HG03575 (cell line): ENCODE data around the gene SMNDC1.
"Not testable (repeated sequence)": the region's sequence is repeated elsewhere in the genome, so short reads cannot be mapped to it uniquely, and the experiment has no call there.

Experiments
- ATAC-seq: cut with Tn5 transposase; IDR thresholded peaks from one replicate; pipeline ENCODE4 v1.9.1; 2021; ENCODE audit not compliant: unreplicated experiment, insufficient number of reproducible peaks, low FRiP score; ENCODE audit errors: extremely low read depth

SMNDC1 gene

DNA sequence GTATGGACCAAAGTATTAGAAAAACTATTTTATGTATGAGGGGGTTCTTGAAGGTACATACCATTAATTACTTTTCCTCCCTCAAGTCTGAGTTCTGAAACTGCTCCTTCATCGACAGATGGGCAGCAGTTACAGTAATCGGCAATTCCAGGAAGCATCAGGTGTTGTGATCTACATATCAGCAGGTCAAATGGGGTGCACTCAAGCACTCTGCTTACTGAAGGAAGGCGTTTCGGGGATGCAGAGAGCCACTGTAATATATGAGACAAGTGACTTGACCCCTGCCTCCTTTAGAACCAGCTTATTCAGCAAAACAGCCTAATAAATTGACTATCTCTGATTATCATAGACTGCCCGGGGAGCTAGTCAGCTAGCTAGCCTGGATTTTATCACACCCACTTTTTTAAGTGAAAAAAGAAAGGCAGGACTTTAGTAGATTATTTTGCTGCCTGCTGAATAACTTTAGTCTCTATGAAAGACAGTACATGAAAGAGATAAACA is 4.2 kb downstream of the SMNDC1 start:
- no peak for ATAC-seq

DNA sequence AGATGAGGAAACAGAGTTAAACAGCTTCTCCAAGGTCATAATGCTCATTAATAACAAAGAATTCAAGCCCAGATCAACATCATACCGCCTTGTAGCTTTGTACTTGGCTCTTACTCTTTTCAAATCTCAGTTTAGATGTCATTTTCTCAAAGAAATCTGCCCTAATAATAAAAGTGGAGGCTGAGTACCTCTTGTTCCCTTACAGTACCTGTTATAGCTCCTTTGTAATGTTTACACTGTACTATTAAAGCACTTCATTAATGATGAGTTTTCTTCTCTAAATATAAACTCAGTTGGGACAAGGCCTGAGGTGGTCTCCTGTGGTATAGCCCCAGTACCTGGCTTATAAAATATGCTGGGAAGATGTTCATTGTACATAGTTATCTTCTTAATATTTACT is 7.8 kb downstream of the SMNDC1 start:
- no peak for ATAC-seq

- ATAC-seq: no peak
Observed at GRCh38 chr10:110286841-110287240, 17.9 kb downstream of the SMNDC1 start.

- no peak for ATAC-seq
Observed at GRCh38 chr10:110285501-110285900, 19.2 kb downstream of the SMNDC1 start.

DNA sequence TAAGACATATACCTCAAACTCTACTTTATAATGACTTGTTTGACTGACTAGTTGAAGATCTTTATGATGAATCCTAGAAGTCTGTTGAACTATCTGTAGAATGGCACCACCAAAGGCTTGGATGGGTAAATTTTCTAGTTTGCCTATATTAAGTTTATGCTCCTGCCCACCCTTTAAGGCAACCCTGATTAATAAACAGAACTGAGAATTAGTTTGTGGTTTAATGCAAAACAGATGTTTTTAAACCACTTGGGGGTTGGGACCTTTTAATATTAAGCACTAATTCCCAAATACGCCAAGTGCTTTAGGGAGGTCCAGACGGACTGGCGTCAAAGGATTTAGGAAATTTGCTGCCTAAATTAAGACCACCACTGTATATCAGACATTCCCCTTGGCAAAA is 20.5 kb downstream of the SMNDC1 start:
- ATAC-seq: no peak

- ATAC-seq: no peak
Observed at GRCh38 chr10:110279407-110279986, 25.2 kb downstream of the SMNDC1 start.

GRCh38 chr10:110278562-110279406 is 25.9 kb downstream of the SMNDC1 start:
- no peak for ATAC-seq

DNA sequence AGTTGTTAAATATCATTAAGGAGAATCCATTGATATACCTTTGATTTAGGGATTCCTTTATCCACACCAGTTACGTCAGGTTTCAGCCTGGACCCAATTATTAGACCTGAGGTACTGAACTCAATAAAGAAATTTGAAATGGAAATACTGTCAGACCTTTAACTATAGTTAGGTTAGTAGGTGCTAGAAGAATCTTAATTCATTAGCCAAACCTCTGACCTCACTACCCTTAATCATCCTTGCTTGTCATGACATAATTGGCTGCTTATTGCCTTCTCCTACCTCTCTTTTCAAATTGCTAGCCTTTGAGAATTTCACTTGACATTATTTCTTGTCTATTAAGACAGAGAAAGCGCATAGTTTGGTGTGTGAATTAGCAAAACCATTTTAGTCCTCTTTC is 27.1 kb downstream of the SMNDC1 start:
- no peak for ATAC-seq

DNA sequence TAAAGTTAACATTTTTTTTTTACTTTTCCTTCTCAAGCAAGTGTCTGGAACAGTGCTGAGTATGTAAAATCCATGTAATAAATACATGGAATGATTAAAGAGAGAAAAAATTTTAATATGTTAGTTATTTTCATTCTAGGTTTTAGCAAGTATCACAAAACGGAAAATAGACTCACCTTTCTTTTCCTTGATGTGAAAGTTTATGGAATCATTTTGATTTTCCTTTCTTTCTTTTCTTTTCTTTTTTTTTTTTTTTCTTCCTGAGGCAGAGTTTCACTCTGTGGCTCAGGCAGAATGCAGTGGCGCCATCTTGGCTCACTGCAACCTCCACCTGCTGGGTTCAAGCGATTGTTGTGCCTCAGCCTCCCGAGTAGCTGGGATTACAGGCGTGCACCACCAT is 28.1 kb downstream of the SMNDC1 start:
- ATAC-seq: no peak

- no peak for ATAC-seq
Observed at GRCh38 chr10:110275128-110275729, 29.5 kb downstream of the SMNDC1 start.

DNA sequence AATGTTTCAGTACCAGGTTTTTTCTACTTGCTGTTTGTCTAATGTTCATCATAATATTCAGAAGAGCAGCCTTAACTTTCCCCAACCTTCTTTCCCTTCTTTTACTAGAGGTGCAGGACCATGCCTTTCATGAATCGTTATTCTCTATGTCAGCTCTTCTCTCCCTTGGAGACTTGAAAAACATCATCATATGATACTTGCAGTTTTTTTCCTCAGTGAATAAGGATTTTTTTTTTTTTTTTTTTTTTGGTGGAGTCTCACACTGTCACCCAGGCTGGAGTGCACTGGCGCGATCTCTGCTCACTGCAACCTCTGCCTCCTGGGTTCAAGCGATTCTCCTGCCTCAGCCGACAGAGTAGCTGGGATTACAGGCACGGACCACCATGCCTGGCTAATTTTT is 30.1 kb downstream of the SMNDC1 start:
- ATAC-seq: no peak

- no peak for ATAC-seq
Observed at GRCh38 chr10:110274072-110274627, 30.6 kb downstream of the SMNDC1 start.

- ATAC-seq: no peak
Observed at GRCh38 chr10:110273474-110273873, 31.2 kb downstream of the SMNDC1 start.

GRCh38 chr10:110272995-110273394 is 31.7 kb downstream of the SMNDC1 start:
- ATAC-seq: not testable (repeated sequence)

DNA sequence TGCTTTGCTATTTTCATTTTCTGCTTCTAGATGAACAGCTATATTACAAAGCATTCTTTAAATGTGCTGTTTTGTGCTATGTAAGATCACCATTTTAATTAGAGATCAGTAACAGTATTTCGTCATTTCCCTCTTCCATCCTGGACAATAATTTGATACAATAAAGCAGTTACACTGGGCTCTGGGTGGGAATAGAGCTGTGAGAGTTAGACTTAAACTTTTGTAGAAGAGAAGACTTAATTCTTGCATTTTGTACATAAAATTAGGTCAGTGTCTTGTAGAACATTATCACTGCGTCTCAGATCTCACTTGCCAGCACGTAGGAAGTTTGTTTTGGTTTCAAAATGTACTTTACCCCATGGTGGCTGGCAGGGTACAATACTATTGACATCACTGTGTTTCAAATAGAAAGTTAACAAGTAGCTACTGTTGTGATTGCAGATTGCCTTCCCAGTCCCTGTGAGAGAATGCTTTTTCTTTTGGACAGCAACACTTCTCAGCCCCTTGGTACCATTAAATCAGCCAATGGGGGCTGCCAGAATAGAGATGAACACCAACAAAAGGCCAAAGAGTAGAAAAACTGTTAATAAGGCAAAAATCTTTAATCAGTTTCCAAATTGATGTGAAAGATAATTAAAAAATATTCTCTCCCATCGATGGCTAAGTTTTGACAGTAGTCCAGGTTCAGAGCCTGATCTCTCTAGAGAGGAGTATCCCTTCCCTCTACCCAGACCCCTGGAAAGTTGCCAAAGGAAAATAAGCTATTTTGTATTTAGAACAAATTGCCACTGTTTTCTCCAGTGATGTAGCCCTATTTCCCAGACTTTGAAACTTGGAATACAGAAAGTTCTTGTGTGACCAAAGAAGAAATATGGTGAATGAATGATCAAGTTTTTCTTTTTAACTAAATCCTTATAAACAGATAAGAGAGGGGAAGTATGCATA is 35.1 kb downstream of the SMNDC1 start:
- ATAC-seq: peak; percentile 41

DNA sequence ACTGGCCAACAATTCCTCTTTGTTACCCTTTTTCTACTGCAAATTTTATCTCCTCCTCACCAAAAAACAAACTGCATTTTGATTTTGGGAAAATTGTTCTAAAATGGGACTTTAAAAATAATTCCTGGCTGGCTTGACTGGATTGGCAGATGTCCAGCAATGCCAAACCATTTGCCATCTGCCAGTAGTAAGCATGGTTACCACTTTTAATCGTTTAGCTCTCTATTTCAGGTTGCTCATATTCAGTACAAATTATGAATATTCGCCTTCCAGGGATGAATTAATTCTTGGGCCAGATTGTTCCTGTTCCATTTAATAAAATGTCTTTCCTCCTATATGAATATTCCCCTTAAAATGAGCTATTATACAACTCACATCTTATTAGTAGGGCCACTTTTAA is 35.7 kb downstream of the SMNDC1 start:
- no peak for ATAC-seq

DNA sequence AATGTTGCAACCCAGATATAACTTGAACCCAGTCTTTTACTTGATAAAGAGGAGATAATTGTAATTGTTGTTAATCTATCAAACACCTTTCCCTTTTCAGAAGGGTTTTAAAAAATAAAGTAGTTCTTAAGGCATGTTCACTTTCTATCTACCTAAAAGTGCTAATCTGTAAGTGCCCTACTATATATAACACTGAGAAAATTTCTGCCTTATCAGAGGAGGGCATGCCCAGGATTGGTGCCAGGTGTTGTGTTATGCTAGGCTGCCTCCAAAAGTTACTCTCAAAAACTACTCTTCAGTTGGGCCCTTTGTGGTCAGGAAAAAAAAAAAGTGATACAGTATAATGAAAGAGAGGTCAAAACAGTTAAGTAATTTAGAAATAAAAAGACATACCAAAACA is 36.3 kb downstream of the SMNDC1 start:
- no peak for ATAC-seq

DNA sequence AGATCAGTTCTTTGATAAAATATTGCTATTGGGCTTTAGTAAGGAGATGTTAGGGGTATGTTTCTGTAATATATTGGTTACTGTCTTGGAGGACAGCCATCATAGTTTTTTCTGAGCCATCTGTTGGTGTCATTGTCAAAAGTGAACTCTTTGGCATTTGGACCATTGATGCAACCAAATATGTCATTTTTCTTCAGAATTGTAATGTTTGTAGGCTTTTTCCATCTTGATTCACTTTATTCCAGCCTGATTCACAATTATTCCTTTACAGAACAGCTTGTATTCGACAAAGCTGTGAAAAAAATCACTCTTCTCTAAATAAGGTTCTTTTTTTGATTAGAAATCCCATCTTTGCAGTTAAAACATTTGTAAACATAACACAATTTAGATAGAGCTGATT is 37.4 kb downstream of the SMNDC1 start:
- no peak for ATAC-seq
